HG02588 (cell line): ENCODE results near the gene PIP5KL1.

ENCODE experiments used
- ATAC-seq: cut with Tn5 transposase; IDR thresholded peaks from one replicate; pipeline ENCODE4 v1.9.1; 2021; ENCODE audit warnings: mild to moderate bottlenecking, moderate library complexity; ENCODE audit not compliant: unreplicated experiment

Gene PIP5KL1

DNA sequence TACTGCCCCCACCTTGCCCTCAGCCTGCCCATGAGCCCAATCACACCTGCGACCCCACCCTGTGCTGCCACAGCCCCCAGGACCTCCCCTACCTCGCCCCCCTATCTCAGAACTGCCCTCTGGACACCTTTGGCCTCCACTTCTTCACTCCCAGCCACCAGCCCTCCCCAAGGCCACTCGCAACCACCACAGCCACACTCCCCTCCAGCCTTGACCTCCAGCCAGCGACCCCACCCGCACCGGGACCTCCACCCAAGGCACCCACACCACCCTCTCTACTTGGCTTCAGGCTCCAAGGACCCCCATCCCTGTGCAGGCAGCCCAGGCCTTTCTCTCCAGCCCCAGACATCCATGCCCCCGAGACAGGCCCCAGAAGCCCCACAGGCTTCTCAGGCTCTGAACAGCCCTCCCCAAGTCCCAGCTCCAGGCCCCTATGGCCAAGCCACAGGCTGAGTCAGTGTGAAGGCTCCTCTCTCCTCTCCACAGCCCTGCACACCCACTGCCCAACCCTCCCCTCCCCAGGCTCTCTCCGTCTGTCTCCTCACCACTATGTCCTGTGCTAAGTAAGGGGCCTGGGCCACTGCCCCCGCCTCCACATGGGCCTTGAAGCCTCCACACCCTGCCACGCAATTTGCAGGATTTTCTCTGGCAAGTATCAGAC, 55.1 kb downstream of the PIP5KL1 start:
- ATAC-seq = no peak

DNA sequence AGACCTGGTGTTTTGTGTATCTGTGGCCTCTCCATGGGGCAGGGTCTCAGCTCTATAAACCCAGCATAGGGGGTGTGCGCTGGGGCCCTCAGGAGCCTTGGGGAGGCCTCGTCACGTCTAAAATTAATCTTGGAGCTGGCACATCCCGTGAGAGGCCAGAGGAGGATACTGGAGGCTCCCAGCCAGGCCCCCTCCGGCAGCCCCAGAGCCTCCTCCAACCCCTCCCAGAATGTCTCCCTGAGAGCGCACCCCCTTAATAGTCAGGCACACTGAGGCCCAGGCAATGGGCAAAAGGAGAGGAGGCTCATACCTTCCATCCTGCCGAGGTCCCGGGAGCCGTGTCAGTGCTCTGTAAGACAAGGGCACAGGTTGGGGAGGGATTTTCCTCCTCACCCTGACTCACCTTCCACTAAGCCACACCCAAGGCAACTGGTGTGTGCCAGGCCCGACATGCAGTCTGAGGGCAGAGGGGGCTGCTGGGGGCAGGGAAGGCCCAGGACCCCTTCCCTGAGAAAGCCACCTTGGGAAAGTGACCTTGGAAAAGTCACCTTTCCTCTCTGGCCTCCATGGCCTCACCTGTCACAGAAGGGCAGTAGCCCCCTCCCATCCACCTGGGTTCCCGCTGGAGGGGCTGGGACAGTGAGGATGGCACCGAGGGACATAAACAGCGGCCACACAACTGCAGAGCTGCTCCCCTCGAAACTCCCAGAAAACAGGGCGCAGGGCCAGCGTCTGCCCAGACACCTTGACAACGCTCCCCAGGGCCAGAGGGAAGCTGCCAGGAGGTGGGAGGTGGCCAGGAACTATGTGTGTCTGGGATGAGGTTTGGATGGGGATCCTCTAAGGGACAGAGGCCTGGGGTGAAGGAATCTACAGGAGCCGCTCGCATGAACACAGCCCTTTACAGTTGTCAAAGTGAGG, 56.0 kb downstream of the PIP5KL1 start:
- ATAC-seq = no peak

DNA sequence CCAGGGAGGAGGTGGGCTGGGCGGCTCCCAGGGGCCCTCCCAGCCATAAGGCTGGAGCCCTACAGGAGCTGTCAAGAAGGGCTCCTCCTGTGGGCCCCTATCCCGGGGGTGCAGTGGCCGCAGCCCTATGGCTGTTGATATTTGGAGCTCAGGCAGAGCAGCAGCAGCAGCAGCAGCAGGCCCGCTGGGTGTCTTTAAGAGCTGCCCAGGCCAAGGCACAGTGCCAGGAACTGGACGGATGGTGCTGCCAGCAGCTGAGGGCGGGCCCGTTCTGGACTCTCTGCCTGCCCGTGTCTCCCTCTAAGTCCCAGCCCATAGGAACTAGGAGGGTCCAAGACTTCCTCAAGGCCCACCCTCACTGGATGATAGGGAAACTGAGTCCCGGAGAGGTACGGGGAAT, 56.7 kb downstream of the PIP5KL1 start:
- ATAC-seq = no peak

DNA sequence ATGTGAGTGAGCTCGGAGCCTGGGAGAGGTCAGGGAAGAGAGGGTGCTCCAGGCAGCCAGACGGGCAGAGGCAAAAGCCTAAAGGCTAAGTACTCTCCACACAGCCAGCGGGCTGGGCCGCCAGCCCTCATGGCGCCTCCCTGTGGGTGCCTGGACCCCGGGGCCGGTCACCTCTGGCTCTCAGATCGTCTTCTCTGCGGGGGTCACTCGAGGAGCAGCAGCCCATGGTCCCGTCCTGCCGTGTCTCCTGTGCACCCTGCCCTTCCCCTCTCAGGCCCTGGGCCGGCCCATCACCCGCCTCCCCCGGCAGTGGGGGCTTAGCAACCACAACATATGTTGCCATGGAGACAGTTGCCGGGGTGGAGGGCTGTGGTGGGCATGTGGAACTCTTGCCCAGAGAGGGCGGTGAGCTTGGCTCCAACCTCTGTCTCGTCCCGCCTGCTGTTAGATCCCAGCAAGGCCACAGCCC, 57.3 kb downstream of the PIP5KL1 start:
- ATAC-seq = no peak

DNA sequence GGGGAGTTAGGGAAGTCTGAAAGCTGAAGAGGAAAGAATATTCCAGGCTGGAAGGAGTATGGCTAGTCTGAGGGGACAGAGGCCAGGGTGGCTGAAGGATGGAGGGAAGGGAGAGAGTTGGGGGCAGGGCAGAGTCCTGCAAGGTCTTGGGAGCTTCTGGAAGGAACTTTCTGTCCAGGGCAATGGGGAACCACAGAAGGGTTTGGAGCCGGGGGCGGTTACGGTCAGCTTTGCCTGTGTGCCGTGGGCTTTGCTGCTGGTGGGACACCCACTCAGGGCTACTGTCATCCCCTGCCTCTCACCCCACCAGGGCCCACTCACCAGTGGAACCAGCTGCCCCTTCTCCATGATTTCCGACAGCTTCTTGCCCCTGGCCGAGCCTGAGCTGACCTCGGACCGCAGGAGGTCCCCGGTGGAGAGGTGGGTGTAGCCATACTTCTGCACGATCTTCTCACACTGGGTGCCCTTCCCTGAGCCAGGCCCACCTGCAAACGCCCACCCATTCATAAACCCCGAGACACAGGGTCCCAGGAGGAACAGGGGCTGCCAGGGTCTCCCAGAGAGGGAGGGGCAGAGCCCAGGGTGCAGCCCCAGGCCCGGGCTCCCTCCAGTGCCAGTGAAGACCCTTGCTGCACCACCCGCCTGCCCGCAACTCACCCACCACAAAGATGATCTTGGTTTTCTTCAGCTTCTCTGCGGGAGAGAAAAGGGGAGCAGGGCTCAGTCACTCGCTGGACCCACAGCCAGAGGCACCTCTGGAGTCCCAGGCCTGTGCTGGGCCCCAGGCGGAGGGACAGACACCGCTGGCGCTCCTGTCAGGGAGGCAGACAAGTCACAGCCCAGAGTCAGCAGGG, 58.0 kb downstream of the PIP5KL1 start:
- no peak for ATAC-seq

DNA sequence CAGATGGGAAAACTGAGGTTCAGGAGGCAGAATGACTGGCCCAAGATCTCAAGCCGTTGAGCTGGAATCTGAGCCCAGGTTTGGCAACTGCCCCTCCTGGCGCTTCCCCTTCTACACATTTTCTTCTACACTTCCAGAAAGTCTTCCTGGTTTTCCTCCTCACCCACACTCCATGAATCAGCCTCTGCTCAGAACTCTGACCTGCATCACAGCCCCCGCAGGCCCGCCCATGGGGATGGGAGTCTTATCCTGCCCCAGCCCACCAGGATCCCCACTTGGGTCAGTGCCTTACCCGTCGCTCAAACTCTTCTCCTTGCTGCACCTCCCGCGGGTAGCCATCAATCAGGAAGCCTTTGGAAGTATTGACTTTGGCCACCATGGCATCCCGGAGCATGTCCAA, 59.0 kb downstream of the PIP5KL1 start:
- no peak for ATAC-seq

DNA sequence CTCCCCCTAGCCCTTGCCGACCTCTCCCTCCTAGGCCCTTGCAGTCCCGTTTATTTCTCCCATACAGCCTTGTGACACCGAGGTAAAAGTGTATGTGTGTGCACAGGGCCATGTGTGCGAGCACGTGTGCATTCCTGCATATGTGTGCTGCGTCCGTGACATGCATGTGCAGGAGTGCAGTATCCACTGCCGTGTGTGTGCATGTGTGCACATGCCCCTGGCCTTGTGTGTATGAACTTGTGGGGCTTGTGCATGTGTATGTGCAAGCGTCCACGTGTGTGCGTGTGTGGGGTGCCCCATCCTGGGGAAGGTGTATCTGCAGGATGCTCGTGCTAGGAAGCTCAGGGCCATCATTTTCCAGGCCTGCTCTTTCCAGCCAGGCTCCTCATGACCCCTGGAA, 59.7 kb downstream of the PIP5KL1 start:
- ATAC-seq = no peak
